SW 1271 (cell line): Measurements from ENCODE around the gene TTLL7.

Experiments
- DNase-seq, 2 experiments: peaks; one replicate each; lab custom pipeline; 2025; lab: John Stamatoyannopoulos, UW

Gene TTLL7

DNA sequence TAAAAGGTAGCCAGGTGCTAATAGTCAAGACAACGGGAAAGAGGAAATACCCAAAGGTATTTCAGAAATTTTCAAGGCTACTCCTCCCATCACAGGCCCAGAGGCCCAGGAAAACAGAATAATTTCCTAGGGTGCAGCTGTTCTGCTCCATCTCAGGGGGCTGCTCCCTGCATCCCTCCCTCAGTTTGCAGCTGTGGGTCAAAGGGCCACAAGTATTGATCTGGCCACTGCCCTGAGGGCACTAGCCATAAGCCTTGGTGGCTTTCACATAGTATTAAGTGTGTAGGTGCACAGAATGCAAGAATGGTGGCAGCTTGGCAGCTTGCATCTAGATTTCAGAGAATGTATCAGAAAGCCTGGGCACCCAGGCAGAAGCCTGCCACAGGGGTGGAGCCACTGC lies 179.5 kb downstream of the TTLL7 start:
- DNase-seq: no peak

DNA sequence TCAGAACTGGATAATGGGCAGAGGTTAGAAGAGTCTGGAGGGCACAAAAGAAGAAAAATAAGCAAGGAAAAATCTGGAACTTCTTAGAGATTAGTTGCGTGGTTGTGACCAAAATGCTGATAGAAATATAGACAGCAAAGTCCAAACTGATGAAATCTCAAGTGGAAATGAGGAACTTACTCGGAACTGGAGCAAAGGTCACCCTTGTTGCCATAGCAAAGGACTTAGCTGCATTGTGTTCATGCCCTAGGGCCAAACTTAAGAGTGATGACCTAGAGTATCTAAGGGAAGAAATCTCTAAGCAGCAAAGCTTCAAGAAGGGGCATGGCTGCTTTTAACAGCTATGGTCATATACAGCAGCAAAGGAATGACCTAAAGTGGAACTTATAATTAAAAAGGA lies 180.0 kb downstream of the TTLL7 start:
- no peak for DNase-seq

DNA sequence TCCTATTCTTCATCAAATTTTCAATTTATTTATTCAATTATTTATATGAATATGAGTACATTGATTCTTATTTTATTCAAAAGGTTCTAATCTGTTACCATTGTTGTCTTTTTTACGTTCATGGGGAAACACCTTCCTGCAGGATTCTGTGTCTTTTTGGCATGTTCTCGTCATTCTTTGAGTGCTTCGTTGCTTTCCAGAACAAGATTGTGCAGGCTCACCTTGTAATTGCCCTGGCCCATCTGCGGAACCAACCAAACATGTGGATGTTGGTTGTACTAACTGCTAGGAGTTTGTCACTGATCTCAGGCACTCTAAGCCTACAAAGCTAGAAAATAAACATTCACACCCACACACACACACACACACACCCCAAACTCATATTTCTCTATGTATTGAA lies 182.1 kb downstream of the TTLL7 start:
- no peak for DNase-seq

DNA sequence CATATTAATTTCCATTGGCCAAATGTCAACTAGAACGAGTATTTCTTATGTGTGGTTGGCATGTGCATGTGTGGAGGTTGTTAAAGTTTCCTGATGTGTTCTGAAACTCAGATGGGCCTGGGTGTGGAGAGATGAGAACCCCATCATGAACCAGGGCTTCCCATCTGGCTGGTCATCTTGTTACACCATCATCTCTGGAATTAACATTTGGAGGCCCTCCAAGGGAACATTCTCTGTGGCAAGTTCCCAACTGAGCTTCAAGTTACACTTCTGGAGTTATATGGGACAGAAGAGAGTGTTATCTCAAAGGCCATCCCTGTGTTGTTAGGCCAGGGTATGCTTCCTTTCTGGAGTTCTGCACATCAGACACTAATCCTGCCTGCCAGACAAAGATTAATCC lies 183.6 kb downstream of the TTLL7 start:
- DNase-seq: no peak
